ENCODE measurements around the gene GLRX. TPM values are rescaled to one million over a fixed set of nuclear protein-coding genes. Genes with fewer than 3 reads are reported as not detected.

The GLRX gene
- total and polyA plus RNA-seq, 2 of the 13 experiments (the other 11 are each of a cell fraction or from before 2014, with no cell fraction given): 63.8 to 499 TPM

- TF ChIP-seq ZBTB10 (CRISPR knock-in tag; IDR thresholded peaks at IDR 0.05; ENCODE audit: borderline replicate concordance) (no peak), ZNF788 (CRISPR knock-in tag; IDR thresholded peaks at IDR 0.05; ENCODE audit: borderline replicate concordance) (peak; percentile 80; the same call in 1 of the 2 replicates), MXD3 (CRISPR knock-in tag; IDR thresholded peaks at IDR 0.05) (0 out of 2 replicates have a peak, but pooled peaks have one; percentile 50), MIXL1 (CRISPR knock-in tag; IDR thresholded peaks at IDR 0.05) (peak; percentile 92), SMARCE1 (IDR thresholded peaks at IDR 0.05; ENCODE audit: borderline replicate concordance) (no peak), ZNF891 (CRISPR knock-in tag; IDR thresholded peaks at IDR 0.05) (no peak), ZFYVE20 (CRISPR knock-in tag; IDR thresholded peaks at IDR 0.05; ENCODE audit: borderline replicate concordance, low read depth) (no peak), FOSL1 (CRISPR knock-in tag; IDR thresholded peaks at IDR 0.05; ENCODE audit: borderline replicate concordance) (no peak), ZNF558 (CRISPR knock-in tag; IDR thresholded peaks at IDR 0.05; ENCODE audit: borderline replicate concordance) (no peak), ZNF687 (CRISPR knock-in tag; IDR thresholded peaks at IDR 0.05) (peak; percentile 18; the same call in 1 of the 2 replicates), ZNF644 (CRISPR knock-in tag; IDR thresholded peaks at IDR 0.05; ENCODE audit: low read depth) (peak; percentile 97), ZC3H4 (CRISPR knock-in tag; IDR thresholded peaks at IDR 0.05; ENCODE audit: borderline replicate concordance) (no peak; the same call in 1 of the 2 replicates), ZMYM2 (CRISPR knock-in tag; IDR thresholded peaks at IDR 0.05) (peak; percentile 87; the same call in 1 of the 2 replicates), ELK4 (CRISPR knock-in tag; IDR thresholded peaks at IDR 0.05; ENCODE audit: borderline replicate concordance) (no peak), ATF1 (CRISPR knock-in tag; IDR thresholded peaks at IDR 0.05) (no peak), ZNF496 (CRISPR knock-in tag; IDR thresholded peaks at IDR 0.05; ENCODE audit: insufficient replicate concordance) (no peak), ZFP36 (IDR thresholded peaks at IDR 0.05; ENCODE audit: borderline replicate concordance, low read depth, low read length, partially characterized antibody) (no peak)
Observed at GRCh38 chr5:95864944-95865504, 42.5 kb upstream of the GLRX start (continued).

All from HepG2 (cell line).